Psoas muscle (tissue), 8 donors: ENCODE measurements around the gene ENKUR. TPM values are rescaled to one million over a fixed set of nuclear protein-coding genes. Genes with fewer than 3 reads are reported as not detected.
A peak's percentile ranks its signal among the peaks of the same experiment; 100 is the strongest.

Experiments
- ATAC-seq, 4 donors: fragments of 200-7000 bp; cut with Tn5 transposase; one replicate each; pipeline ENCODE4 v1.9.1; 2020; ENCODE audit warnings: moderate library complexity in 3 of 4, mild to moderate bottlenecking in 2 of 4
- DNase-seq, 2 donors: peaks; one replicate each; pipeline ENCODE4 v3.0.0-alpha.2; 2020
- H3K27ac ChIP-seq: fragments of 200-600 bp; one replicate; pipeline ENCODE4 v1.8.0; 2022
- H3K27me3 ChIP-seq, 3 donors: fragments of 200-600 bp in 1 of 3; one replicate each; pipeline versions ENCODE4 v1.6.1 to v1.8.0; 2013 to 2022; ENCODE audit warnings: low read length in 2 of 3, mild to moderate bottlenecking in 2 of 3, moderate library complexity in 1 of 3; ENCODE audit not compliant: insufficient read depth in 3 of 3
- H3K36me3 ChIP-seq, 2 donors: fragments of 200-600 bp in 1 of 2; one replicate each; pipeline versions ENCODE4 v1.6.1 to v1.8.0; 2013 to 2022; ENCODE audit warnings: low read depth in 1 of 2, mild to moderate bottlenecking in 1 of 2, moderate library complexity in 1 of 2; ENCODE audit not compliant: insufficient read depth in 1 of 2
- H3K4me1 ChIP-seq: fragments of 200-600 bp; one replicate; pipeline ENCODE4 v1.8.0; 2022
- H3K4me3 ChIP-seq: fragments of 200-600 bp; one replicate; pipeline ENCODE4 v1.8.0; 2022; ENCODE audit warnings: mild to moderate bottlenecking
- H3K9me3 ChIP-seq: fragments of 200-600 bp; one replicate; pipeline ENCODE4 v1.8.0; 2022
- CTCF ChIP-seq: fragments of 200-600 bp; IDR thresholded peaks from one replicate; pipeline ENCODE4 v1.8.0; 2022; ENCODE audit warnings: antibody characterized with exemption
- WGBS, 3 donors: extraction: QIAGEN DNeasy Blood & Tissue Kit; methylation state at CpG; one replicate each; pipeline versions ENCODE4 v1.1.6 to v1.1.7; 2013; 5-methylcytosine and 5-hydroxymethylcytosine counted together
- intact Hi-C, 2 donors: fragments of 100-400 bp; cut with DNase I; formaldehyde crosslinking; loops; one replicate each; pipeline versions ENCODE4 v1.11.0 to v1.14.2; 2022
- polyA plus RNA-seq, 3 donors: library from polyadenylated mRNA; stranded (reverse); fragments of 200-250 nt; gene quantifications; one replicate each; pipeline ENCODE4 v1.2.3, GENCODE V29; 2013
- total RNA-seq, 4 donors: library from RNA; stranded (reverse); fragmentation: NEBNext Ultra II Directional in 2 of 4; extraction: Animal tissue kit (Norgen Biotek cat#: 25700) in 2 of 4; gene quantifications; one replicate each; pipeline versions ENCODE4 v1.2.1 to v1.2.4, GENCODE V29; 2021 to 2023
- donor health status: healthy with polysubstance abuse.
- donor health status: DM: no; HTN: no; CAD: no; lungs with moderate emphysema.
- donor health status: Bipolar disorder and iron deficiency.
- donor health status: healthy.
- donor health status: DM: yes; HTN: yes; CAD: no.
- donor health status: DM: no; HTN: no; CAD: no.
- donor health status: DM: no; HTN: no; CAD: no.
- donor health status: DM: yes; HTN: yes; CAD: no.

The ENKUR gene
- total and polyA plus RNA-seq, 7 donors, result 0.03 to 0.05 TPM; not detected in 5

GRCh38 chr10:24952143-24952706, 63.7 kb downstream of the ENKUR start, which contains the start of gene PRTFDC1:
Gene PRTFDC1, minus strand, starts transcription at chr10:24952606. Its CDS starts 31 bp downstream, at chr10:24952575.
- WGBS, 3 donors, result 2 to 6% (median 3%) methylated on average over 23 to 56 of the region's 56 CpGs

GRCh38 chr10:24951201-24952142, 64.5 kb downstream of the ENKUR start:
- ATAC-seq (no peak), DNase-seq (no peak)
- Histone ChIP-seq H3K27ac (peak overlapping the region; percentile 58), H3K9me3 (no peaks in the 10 kb centered on the region), H3K4me1 (peaks cover 5% of the 10 kb centered on the region), H3K27me3 (peaks cover 0 to 2% (median 0%) of the 10 kb centered on the region in 3 donors), H3K36me3 (no peaks in the 10 kb centered on the region), H3K4me3 (peak overlapping the region; percentile 70)
- WGBS, 3 donors, result 50 to 62% (median 51%) methylated on average over 10 of the region's 10 CpGs
- no peak for TF ChIP-seq CTCF
- intact Hi-C loops, result no loop called here

More at GRCh38 chr10:24952143-24952706, 63.7 kb downstream of the ENKUR start, which contains the start of gene PRTFDC1:
- ATAC-seq, result peak; percentile 20 to 59 (median 48)
- H3K9me3 ChIP-seq, result no peaks in the 10 kb centered on the region
- H3K4me1 ChIP-seq, result peaks cover 5% of the 10 kb centered on the region
- DNase-seq, result peak; percentile 39 to 57
- intact Hi-C loops, result no loop called here
- H3K36me3 ChIP-seq, result no peaks in the 10 kb centered on the region
- no peak for TF ChIP-seq CTCF
- peak within 1 kb of the TSS; percentile 70 for H3K4me3 ChIP-seq
- H3K27ac ChIP-seq, result peak within 1 kb of the TSS; percentile 58
- peaks cover 0 to 2% (median 0%) of the 10 kb centered on the region in 3 donors for H3K27me3 ChIP-seq

GRCh38 chr10:24950439-24950838, 65.5 kb downstream of the ENKUR start:
- Histone ChIP-seq H3K27ac (no peak overlapping the region), H3K9me3 (no peaks in the 10 kb centered on the region), H3K4me3 (no peak overlapping the region), H3K4me1 (peaks cover 5% of the 10 kb centered on the region), H3K36me3 (no peaks in the 10 kb centered on the region), H3K27me3 (peaks cover 0 to 2% (median 0%) of the 10 kb centered on the region in 3 donors)
- ATAC-seq, result no peak
- no peak for TF ChIP-seq CTCF
- 74 to 77% (median 75%) methylated on average over 5 of the region's 5 CpGs for WGBS, 3 donors
- DNase-seq, result no peak
- intact Hi-C loops, result no loop called here

- DNase-seq (no peak), ATAC-seq (no peak)
- intact Hi-C loops, result no loop called here
- H3K27me3 ChIP-seq, result peaks cover 0 to 2% (median 0%) of the 10 kb centered on the region in 3 donors
- peaks cover 5% of the 10 kb centered on the region for H3K4me1 ChIP-seq
- H3K36me3 ChIP-seq, result no peaks in the 10 kb centered on the region
- H3K4me3 ChIP-seq, result no peak overlapping the region
- no peaks in the 10 kb centered on the region for H3K9me3 ChIP-seq
- H3K27ac ChIP-seq, result no peak overlapping the region
- no peak for TF ChIP-seq CTCF
- 76 to 78% (median 76%) methylated on average over 3 of the region's 3 CpGs for WGBS, 3 donors
Observed at GRCh38 chr10:24949616-24950015, 66.3 kb downstream of the ENKUR start.
